ENCODE measurements around the gene DISP3. TPM values are rescaled to one million over a fixed set of nuclear protein-coding genes. Genes with fewer than 3 reads are reported as not detected.
A peak's percentile ranks its signal among the peaks of the same experiment; 100 is the strongest.

The DISP3 gene
- total RNA-seq, 1 donor from 2014 or later = 0.05 TPM

GRCh38 chr1:11533790-11534787, 55.1 kb downstream of the DISP3 start:
- H3K36me3 Mint-ChIP-seq (ENCODE audit: low read depth) = no peaks in the 10 kb centered on the region
- H3K4me1 Mint-ChIP-seq (ENCODE audit: low read depth) = no peaks in the 10 kb centered on the region
- no peak for TF ChIP-seq CTCF (IDR thresholded peaks at IDR 0.05)
- peak; percentile 75 for DNase-seq (ENCODE audit: low spot score)
- H3K9me3 Mint-ChIP-seq (ENCODE audit: low read depth) = no peaks in the 10 kb centered on the region
- H3K27ac Mint-ChIP-seq (ENCODE audit: unreplicated experiment) = no peak overlapping the region
- no peak overlapping the region for H3K4me3 Mint-ChIP-seq (ENCODE audit: unreplicated experiment)
- peaks cover 10% of the 10 kb centered on the region for H3K27me3 Mint-ChIP-seq (ENCODE audit: low read depth)

- H3K27ac Mint-ChIP-seq (ENCODE audit: unreplicated experiment) = no peak overlapping the region
- H3K4me1 Mint-ChIP-seq (ENCODE audit: low read depth) = no peaks in the 10 kb centered on the region
- no peak for TF ChIP-seq CTCF (IDR thresholded peaks at IDR 0.05)
- no peak overlapping the region for H3K4me3 Mint-ChIP-seq (ENCODE audit: unreplicated experiment)
- peak; percentile 85 for DNase-seq (ENCODE audit: low spot score)
- H3K36me3 Mint-ChIP-seq (ENCODE audit: low read depth) = no peaks in the 10 kb centered on the region
- peaks cover 12% of the 10 kb centered on the region for H3K27me3 Mint-ChIP-seq (ENCODE audit: low read depth)
- H3K9me3 Mint-ChIP-seq (ENCODE audit: low read depth) = no peaks in the 10 kb centered on the region
Measured at GRCh38 chr1:11534846-11535245, 55.9 kb downstream of the DISP3 start.

- no peak for TF ChIP-seq CTCF (IDR thresholded peaks at IDR 0.05)
- Mint-ChIP-seq H3K27ac (ENCODE audit: unreplicated experiment) (no peak overlapping the region), H3K36me3 (ENCODE audit: low read depth) (no peaks in the 10 kb centered on the region), H3K9me3 (ENCODE audit: low read depth) (no peaks in the 10 kb centered on the region), H3K4me1 (ENCODE audit: low read depth) (no peaks in the 10 kb centered on the region), H3K4me3 (ENCODE audit: unreplicated experiment) (no peak overlapping the region), H3K27me3 (ENCODE audit: low read depth) (peaks cover 15% of the 10 kb centered on the region)
- peak; percentile 88 for DNase-seq (ENCODE audit: low spot score)
Measured at GRCh38 chr1:11535316-11535715, 56.4 kb downstream of the DISP3 start.

GRCh38 chr1:11535761-11536572, 57.0 kb downstream of the DISP3 start:
- peak; percentile 84 for DNase-seq (ENCODE audit: low spot score)
- no peak overlapping the region for H3K27ac Mint-ChIP-seq (ENCODE audit: unreplicated experiment)
- H3K36me3 Mint-ChIP-seq (ENCODE audit: low read depth) = no peaks in the 10 kb centered on the region
- H3K4me1 Mint-ChIP-seq (ENCODE audit: low read depth) = no peaks in the 10 kb centered on the region
- H3K4me3 Mint-ChIP-seq (ENCODE audit: unreplicated experiment) = no peak overlapping the region
- no peak for TF ChIP-seq CTCF (IDR thresholded peaks at IDR 0.05)
- peaks cover 22% of the 10 kb centered on the region for H3K27me3 Mint-ChIP-seq (ENCODE audit: low read depth)
- no peaks in the 10 kb centered on the region for H3K9me3 Mint-ChIP-seq (ENCODE audit: low read depth)
